GM12878 (cell line): ENCODE data around the gene SUMF1. TPM values are rescaled to one million over a fixed set of nuclear protein-coding genes. Genes with fewer than 3 reads are reported as not detected.

Experiments used
- ATAC-seq: fragments of 200-7000 bp; cut with Tn5 transposase; 3 replicates; pipeline ENCODE4 v1.9.1; 2020; ENCODE audit warnings: mild to moderate bottlenecking, moderate library complexity
- BruUV-seq: library from RNA; stranded (reverse); fragments of 400-500 nt; replicated peaks from 2 replicates; lab custom pipeline; 2021; lab: Mats Ljungman, UMichigan
- CTCF ChIA-PET: fragments of 300-600 bp; sonication (Branson Sonifier 250); formaldehyde crosslinking; extraction: SDS; loops from one replicate; lab custom pipeline; 2021; ENCODE audit warnings: inconsistent platforms; lab: Yijun Ruan, JAX
- POLR2A ChIA-PET: fragments of 350-600 bp; formaldehyde crosslinking; extraction: SDS; loops from one replicate; lab custom pipeline; 2021; ENCODE audit warnings: inconsistent platforms; lab: Charles Lee
- RAD21 ChIA-PET: fragments of 300-600 bp; sonication (Branson Sonifier 250); formaldehyde crosslinking; loops from one replicate; lab custom pipeline; 2023; ENCODE audit warnings: antibody characterized with exemption; ENCODE audit not compliant: unreplicated experiment; lab: Charles Lee
- SMC1A ChIA-PET: fragments of 300-600 bp; sonication (Branson Sonifier 250); formaldehyde crosslinking; loops from one replicate; lab custom pipeline; 2023; ENCODE audit not compliant: unreplicated experiment, uncharacterized antibody; lab: Charles Lee
- DNase-seq: peaks from one replicate; pipeline ENCODE4 v3.0.0-alpha.2; 2011; ENCODE audit warnings: low read depth, low spot score
- FAIRE-seq: peaks from 3 replicates; lab custom pipeline; 2011; peaks lifted over from hg19 to GRCh38; lab: Jason Lieb, UNC
- H2AFZ ChIP-seq: 2 replicates; pipeline ENCODE4 v1.6.0; 2011; ENCODE audit warnings: low read depth, low read length, control low read depth; ENCODE audit not compliant: control insufficient read depth
- H3K27ac ChIP-seq: 2 replicates; pipeline ENCODE4 v1.5.1; 2011; ENCODE audit warnings: control low read depth; ENCODE audit not compliant: control insufficient read depth, insufficient read depth
- H3K27me3 ChIP-seq, 2 experiments: replicated peaks in 1 of 2; 2 replicates each; pipeline versions ENCODE4 v1.6.0 to v1.6.1; 2011; ENCODE audit warnings: low read length in 1 of 2; ENCODE audit not compliant: control insufficient read depth in 2 of 2, insufficient read depth in 2 of 2
- H3K36me3 ChIP-seq, 2 experiments: 2 replicates each; pipeline ENCODE4 v1.5.1; 2011; ENCODE audit warnings: low read length in 1 of 2; ENCODE audit not compliant: control insufficient read depth in 2 of 2, insufficient read depth in 2 of 2
- H3K4me1 ChIP-seq: 2 replicates; pipeline ENCODE4 v1.6.1; 2011; ENCODE audit warnings: mild to moderate bottlenecking, low read length, moderate library complexity, mixed read lengths; ENCODE audit not compliant: control insufficient read depth, insufficient read depth
- H3K4me2 ChIP-seq: 2 replicates; pipeline ENCODE4 v1.6.0; 2011; ENCODE audit warnings: control low read depth; ENCODE audit not compliant: control insufficient read depth, insufficient read depth
- H3K4me3 ChIP-seq: fragments of 200-600 bp; sonication (generic); 2 replicates; pipeline ENCODE4 v1.5.1; 2016
- H3K79me2 ChIP-seq: 2 replicates; pipeline ENCODE4 v1.6.0; 2011; ENCODE audit warnings: low read length; ENCODE audit not compliant: control insufficient read depth, insufficient read depth
- H3K9ac ChIP-seq: 2 replicates; pipeline ENCODE4 v1.8.0; 2011; ENCODE audit warnings: low read length, control low read depth, mixed read lengths; ENCODE audit not compliant: control insufficient read depth, insufficient read depth
- H3K9me3 ChIP-seq: replicated peaks from 3 replicates; pipeline ENCODE4 v1.5.1; 2011; ENCODE audit warnings: mild to moderate bottlenecking, low read length; ENCODE audit not compliant: control insufficient read depth, insufficient read depth
- H4K20me1 ChIP-seq: 2 replicates; pipeline ENCODE4 v1.6.0; 2011; ENCODE audit not compliant: control insufficient read depth, insufficient read depth
- BMI1 ChIP-seq: fragments of 450-650 bp; IDR thresholded peaks from 2 replicates; pipeline ENCODE4 v1.6.1; 2016; ENCODE audit warnings: mild to moderate bottlenecking, moderate library complexity, borderline replicate concordance
- EP300 ChIP-seq, 2 experiments: fragments of 150-350 bp in 1 of 2; IDR thresholded peaks; 2 replicates each; pipeline ENCODE4 v1.6.1; 2011 to 2012; ENCODE audit warnings: low read depth in 2 of 2, low read length in 2 of 2, borderline replicate concordance in 1 of 2, improper control_type of control experiment in 1 of 2, inconsistent platforms in 1 of 2; ENCODE audit not compliant: control insufficient read depth in 1 of 2
- EZH2 ChIP-seq: IDR thresholded peaks from 2 replicates; pipeline ENCODE4 v1.6.1; 2012; ENCODE audit warnings: low read depth, mild to moderate bottlenecking, control low read depth, inconsistent platforms, low read length, borderline replicate concordance; ENCODE audit not compliant: control insufficient read depth
- HCFC1 ChIP-seq: fragments of 150-350 bp; IDR thresholded peaks from 2 replicates; pipeline ENCODE4 v1.6.1; 2014; ENCODE audit warnings: low read length
- MEF2A ChIP-seq: IDR thresholded peaks from 2 replicates; pipeline ENCODE4 v1.6.1; 2011; ENCODE audit warnings: low read depth, mild to moderate bottlenecking, low read length, moderate library complexity; ENCODE audit not compliant: insufficient read depth
- NR2C2 ChIP-seq: IDR thresholded peaks from 2 replicates; pipeline ENCODE4 v1.6.1; 2011; ENCODE audit warnings: borderline replicate concordance, low read depth; ENCODE audit not compliant: control insufficient read depth, insufficient read length
- PKNOX1 ChIP-seq: fragments of 450-650 bp; IDR thresholded peaks from 2 replicates; pipeline ENCODE4 v1.6.1; 2016; ENCODE audit warnings: mild to moderate bottlenecking
- PML ChIP-seq: IDR thresholded peaks from 2 replicates; pipeline ENCODE4 v1.6.1; 2012; ENCODE audit warnings: low read length, inconsistent platforms
- WGBS: methylation state at CpG from one replicate; pipeline ENCODE4 v1.1.6; 2016; ENCODE audit warnings: low lambda C conversion rate; ENCODE audit not compliant: insufficient replicate concordance, insufficient coverage; ENCODE audit errors: missing lambda C conversion rate; 5-methylcytosine and 5-hydroxymethylcytosine counted together
- in situ Hi-C: fragments of 300-500 bp; cut with MboI; formaldehyde crosslinking; loops from 9 replicates; pipeline ENCODE4 v1.14.3; 2018; ENCODE audit warnings: mixed read lengths
- intact Hi-C: fragments of 100-400 bp; cut with micrococcal nuclease; formaldehyde crosslinking; loops from one replicate; pipeline ENCODE4 v1.14.2; 2022; ENCODE audit not compliant: unreplicated experiment
- polyA plus RNA-seq, 11 experiments: library from polyadenylated mRNA; depleted of rRNA in 4 of 11; unstranded in 6 of 11; stranded (reverse) in 5 of 11; fragments of >200 nt; fragmentation: Nextera tagmentation in 4 of 11; fragmentation: Illumina TruSeq in 1 of 11; extraction: Ambion mirVana in 4 of 11; extraction: Trizol in 1 of 11; gene quantifications; 1 replicate in 1 of 11; 2 replicates in 10 of 11; pipeline versions ENCODE4 v1.2.1 to v1.2.3, GENCODE V29; 2011 to 2016; ENCODE audit warnings: inconsistent platforms in 2 of 11, missing spikeins in 2 of 11, low read depth in 1 of 11
- total RNA-seq, 4 experiments: library from RNA; depleted of rRNA in 3 of 4; stranded (reverse); fragments of >200 nt in 3 of 4; fragmentation: Illumina TruSeq in 1 of 4; extraction: Trizol in 1 of 4; gene quantifications; 2 replicates each; pipeline versions ENCODE4 v1.2.1 to v1.2.3, GENCODE V29; 2013 to 2021
- TF ChIP-seq, protein P1 (sequence below): fragments of 450-650 bp; IDR thresholded peaks from 2 replicates; pipeline ENCODE4 v1.6.1; 2016; ENCODE audit warnings: mild to moderate bottlenecking
- TF ChIP-seq, protein P2 (sequence below), 3 experiments: IDR thresholded peaks in 2 of 3; conservative IDR thresholded peaks in 1 of 3; 2 replicates each; pipeline ENCODE4 v1.5.1; 2011; ENCODE audit warnings: low read depth in 3 of 3, low read length in 3 of 3, mild to moderate bottlenecking in 3 of 3, control low read depth in 2 of 3, moderate library complexity in 2 of 3, inconsistent platforms in 1 of 3, mixed read lengths in 1 of 3; ENCODE audit not compliant: control insufficient read depth in 2 of 3, insufficient read depth in 1 of 3; ENCODE audit errors: extremely low read depth in 1 of 3
- TF ChIP-seq, protein P3 (sequence below): fragments of 450-650 bp; IDR thresholded peaks from 2 replicates; pipeline ENCODE4 v1.6.1; 2016; ENCODE audit warnings: mild to moderate bottlenecking, moderate library complexity, borderline replicate concordance

The SUMF1 gene
- total and polyA plus RNA-seq, 10 of the 15 experiments (the other 5 are each of a cell fraction or from before 2014, with no cell fraction given) = 3.2 to 14.3 (median 8.5) TPM

DNA sequence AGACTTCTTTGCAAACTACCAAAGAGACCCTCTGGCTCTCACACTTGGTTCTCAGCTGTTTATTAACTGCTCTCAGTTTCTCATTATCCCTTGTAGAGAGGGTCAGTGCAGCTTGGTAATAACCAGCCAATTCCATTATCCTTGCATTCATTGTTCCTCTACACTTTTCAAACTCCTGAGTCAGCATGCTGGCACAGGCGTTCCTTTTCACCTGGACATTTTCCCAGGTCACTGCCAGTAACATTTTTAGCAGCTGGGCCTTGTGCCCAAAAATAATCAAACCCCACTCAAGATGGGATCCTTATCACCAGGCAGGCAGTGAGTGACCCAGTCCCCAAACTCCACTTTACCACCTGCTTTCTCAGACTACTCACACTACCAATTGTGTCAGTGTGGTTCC lies 4.8 kb upstream of the SUMF1 start (continued):
- TF ChIP-seq BMI1 = no peak
- TF ChIP-seq, all 136 proteins: peak for 0

- in situ Hi-C loops = no loop called here
- RAD21 ChIA-PET = interaction anchor here (0.7 to 1.5 kb wide), 2 partner anchors 27 to 41 kb away, joined by 5 to 16 read pairs; partner anchors contain the start of gene ITPR1
- Histone ChIP-seq H3K9ac (peak overlapping the region; percentile 86), H2AFZ (peak overlapping the region; percentile 100), H4K20me1 (no peaks in the 10 kb centered on the region), H3K4me2 (peak overlapping the region; percentile 90), H3K9me3 (no peaks in the 10 kb centered on the region; the same call in 2 of the 3 replicates), H3K4me3 (peak overlapping the region; percentile 89), H3K79me2 (peaks cover 5% of the 10 kb centered on the region), H3K27me3 (no peaks in the 10 kb centered on the region), H3K4me1 (peaks cover 8% of the 10 kb centered on the region), H3K36me3 (no peaks in the 10 kb centered on the region), H3K27ac (peak overlapping the region; percentile 69)
- BruUV-seq = no TSS peak
- POLR2A ChIA-PET = interaction anchor here (1.4 kb wide), 1 partner anchor 26 kb away, joined by 6 read pairs; the partner anchor contains the start of gene ITPR1
- 86% methylated on average over 13 of the region's 13 CpGs for WGBS
- CTCF ChIA-PET = interaction anchor here (1.0 to 1.4 kb wide), 2 partner anchors 27 to 43 kb away, joined by 3 to 4 read pairs; no protein-coding TSS in a partner anchor
- ATAC-seq (no peak), DNase-seq (no peak), FAIRE-seq (no peak)
- intact Hi-C loops = loop anchor here (2.0 kb wide), 1 partner anchor 25 kb away; the partner anchor contains the start of gene ITPR1
- SMC1A ChIA-PET = interaction anchor here (0.7 to 1.5 kb wide), 10 partner anchors 25 to 127 kb away, joined by 3 to 6 read pairs (median 3); no protein-coding TSS in a partner anchor
- TF ChIP-seq, protein P1, sequence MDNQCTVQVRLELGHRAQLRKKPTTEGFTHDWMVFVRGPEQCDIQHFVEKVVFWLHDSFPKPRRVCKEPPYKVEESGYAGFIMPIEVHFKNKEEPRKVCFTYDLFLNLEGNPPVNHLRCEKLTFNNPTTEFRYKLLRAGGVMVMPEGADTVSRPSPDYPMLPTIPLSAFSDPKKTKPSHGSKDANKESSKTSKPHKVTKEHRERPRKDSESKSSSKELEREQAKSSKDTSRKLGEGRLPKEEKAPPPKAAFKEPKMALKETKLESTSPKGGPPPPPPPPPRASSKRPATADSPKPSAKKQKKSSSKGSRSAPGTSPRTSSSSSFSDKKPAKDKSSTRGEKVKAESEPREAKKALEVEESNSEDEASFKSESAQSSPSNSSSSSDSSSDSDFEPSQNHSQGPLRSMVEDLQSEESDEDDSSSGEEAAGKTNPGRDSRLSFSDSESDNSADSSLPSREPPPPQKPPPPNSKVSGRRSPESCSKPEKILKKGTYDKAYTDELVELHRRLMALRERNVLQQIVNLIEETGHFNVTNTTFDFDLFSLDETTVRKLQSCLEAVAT = peak; percentile 81
- no peak for TF ChIP-seq PKNOX1
- no peak for TF ChIP-seq PML
- no peak for TF ChIP-seq HCFC1
- TF ChIP-seq, protein P2, sequence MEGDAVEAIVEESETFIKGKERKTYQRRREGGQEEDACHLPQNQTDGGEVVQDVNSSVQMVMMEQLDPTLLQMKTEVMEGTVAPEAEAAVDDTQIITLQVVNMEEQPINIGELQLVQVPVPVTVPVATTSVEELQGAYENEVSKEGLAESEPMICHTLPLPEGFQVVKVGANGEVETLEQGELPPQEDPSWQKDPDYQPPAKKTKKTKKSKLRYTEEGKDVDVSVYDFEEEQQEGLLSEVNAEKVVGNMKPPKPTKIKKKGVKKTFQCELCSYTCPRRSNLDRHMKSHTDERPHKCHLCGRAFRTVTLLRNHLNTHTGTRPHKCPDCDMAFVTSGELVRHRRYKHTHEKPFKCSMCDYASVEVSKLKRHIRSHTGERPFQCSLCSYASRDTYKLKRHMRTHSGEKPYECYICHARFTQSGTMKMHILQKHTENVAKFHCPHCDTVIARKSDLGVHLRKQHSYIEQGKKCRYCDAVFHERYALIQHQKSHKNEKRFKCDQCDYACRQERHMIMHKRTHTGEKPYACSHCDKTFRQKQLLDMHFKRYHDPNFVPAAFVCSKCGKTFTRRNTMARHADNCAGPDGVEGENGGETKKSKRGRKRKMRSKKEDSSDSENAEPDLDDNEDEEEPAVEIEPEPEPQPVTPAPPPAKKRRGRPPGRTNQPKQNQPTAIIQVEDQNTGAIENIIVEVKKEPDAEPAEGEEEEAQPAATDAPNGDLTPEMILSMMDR (IDR thresholded peaks at IDR 0.05 in 2 of 3, conservative IDR thresholded peaks at IDR 0.05 in 1 of 3; ENCODE audit: control insufficient read depth in 2 of 3, extremely low read depth in 1 of 3, insufficient read depth in 1 of 3, low read depth in 3 of 3, low read length in 3 of 3) = no peak
- TF ChIP-seq EZH2 = no peak
- TF ChIP-seq, protein P3, sequence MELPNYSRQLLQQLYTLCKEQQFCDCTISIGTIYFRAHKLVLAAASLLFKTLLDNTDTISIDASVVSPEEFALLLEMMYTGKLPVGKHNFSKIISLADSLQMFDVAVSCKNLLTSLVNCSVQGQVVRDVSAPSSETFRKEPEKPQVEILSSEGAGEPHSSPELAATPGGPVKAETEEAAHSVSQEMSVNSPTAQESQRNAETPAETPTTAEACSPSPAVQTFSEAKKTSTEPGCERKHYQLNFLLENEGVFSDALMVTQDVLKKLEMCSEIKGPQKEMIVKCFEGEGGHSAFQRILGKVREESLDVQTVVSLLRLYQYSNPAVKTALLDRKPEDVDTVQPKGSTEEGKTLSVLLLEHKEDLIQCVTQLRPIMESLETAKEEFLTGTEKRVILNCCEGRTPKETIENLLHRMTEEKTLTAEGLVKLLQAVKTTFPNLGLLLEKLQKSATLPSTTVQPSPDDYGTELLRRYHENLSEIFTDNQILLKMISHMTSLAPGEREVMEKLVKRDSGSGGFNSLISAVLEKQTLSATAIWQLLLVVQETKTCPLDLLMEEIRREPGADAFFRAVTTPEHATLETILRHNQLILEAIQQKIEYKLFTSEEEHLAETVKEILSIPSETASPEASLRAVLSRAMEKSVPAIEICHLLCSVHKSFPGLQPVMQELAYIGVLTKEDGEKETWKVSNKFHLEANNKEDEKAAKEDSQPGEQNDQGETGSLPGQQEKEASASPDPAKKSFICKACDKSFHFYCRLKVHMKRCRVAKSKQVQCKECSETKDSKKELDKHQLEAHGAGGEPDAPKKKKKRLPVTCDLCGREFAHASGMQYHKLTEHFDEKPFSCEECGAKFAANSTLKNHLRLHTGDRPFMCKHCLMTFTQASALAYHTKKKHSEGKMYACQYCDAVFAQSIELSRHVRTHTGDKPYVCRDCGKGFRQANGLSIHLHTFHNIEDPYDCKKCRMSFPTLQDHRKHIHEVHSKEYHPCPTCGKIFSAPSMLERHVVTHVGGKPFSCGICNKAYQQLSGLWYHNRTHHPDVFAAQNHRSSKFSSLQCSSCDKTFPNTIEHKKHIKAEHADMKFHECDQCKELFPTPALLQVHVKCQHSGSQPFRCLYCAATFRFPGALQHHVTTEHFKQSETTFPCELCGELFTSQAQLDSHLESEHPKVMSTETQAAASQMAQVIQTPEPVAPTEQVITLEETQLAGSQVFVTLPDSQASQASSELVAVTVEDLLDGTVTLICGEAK = peak; percentile 10; the same call in 1 of the 2 replicates
- no peak for TF ChIP-seq NR2C2
- TF ChIP-seq MEF2A = no peak
- TF ChIP-seq EP300 (IDR thresholded peaks at IDR 0.05; ENCODE audit: borderline replicate concordance in 1 of 2, control insufficient read depth in 1 of 2, low read depth in 2 of 2, low read length in 2 of 2) = no peak
Observed at GRCh38 chr3:4467522-4467867, 426 bp upstream of the SUMF1 start.
